HG03571 (cell line): ENCODE results near the gene SEC24C.
"Not testable (repeated sequence)": the region's sequence is repeated elsewhere in the genome, so short reads cannot be mapped to it uniquely, and the experiment has no call there.

Source experiments
- ATAC-seq: cut with Tn5 transposase; IDR thresholded peaks from one replicate; pipeline ENCODE4 v1.9.1; 2021; ENCODE audit not compliant: unreplicated experiment

Gene SEC24C

GRCh38 chr10:73790886-73791625 is 46.9 kb downstream of the SEC24C start:
- no peak for ATAC-seq

GRCh38 chr10:73791871-73792400 is 47.8 kb downstream of the SEC24C start:
- ATAC-seq = no peak

- no peak for ATAC-seq
Observed at GRCh38 chr10:73793456-73793855, 49.3 kb downstream of the SEC24C start.

GRCh38 chr10:73795491-73795890 is 51.3 kb downstream of the SEC24C start:
- ATAC-seq = not testable (repeated sequence)

- not testable (repeated sequence) for ATAC-seq
Observed at GRCh38 chr10:73796035-73796434, 51.9 kb downstream of the SEC24C start.

- ATAC-seq = no peak
Observed at GRCh38 chr10:73796766-73797165, 52.6 kb downstream of the SEC24C start.

- ATAC-seq = no peak
Observed at GRCh38 chr10:73797324-73798025, 53.3 kb downstream of the SEC24C start.

- ATAC-seq = no peak
Observed at GRCh38 chr10:73798087-73798486, 53.9 kb downstream of the SEC24C start.

GRCh38 chr10:73798927-73799560 is 54.9 kb downstream of the SEC24C start:
- no peak for ATAC-seq

- ATAC-seq = no peak
Observed at GRCh38 chr10:73799899-73800559, 55.9 kb downstream of the SEC24C start.

GRCh38 chr10:73800560-73801252 is 56.5 kb downstream of the SEC24C start:
- ATAC-seq = no peak

GRCh38 chr10:73801253-73801590 is 57.0 kb downstream of the SEC24C start:
- ATAC-seq = no peak

- ATAC-seq = no peak
Observed at GRCh38 chr10:73802276-73802991, 58.3 kb downstream of the SEC24C start.

GRCh38 chr10:73803680-73804286 is 59.6 kb downstream of the SEC24C start:
- ATAC-seq = peak; percentile 58

GRCh38 chr10:73806176-73806950 is 62.2 kb downstream of the SEC24C start:
- no peak for ATAC-seq

GRCh38 chr10:73807471-73807870 is 63.3 kb downstream of the SEC24C start:
- no peak for ATAC-seq

GRCh38 chr10:73808021-73808815 is 64.0 kb downstream of the SEC24C start:
- ATAC-seq = no peak
